ENCODE results near the gene GUCA2A. TPM values are rescaled to one million over a fixed set of nuclear protein-coding genes. Genes with fewer than 3 reads are reported as not detected.

Gene GUCA2A
- total and polyA plus RNA-seq, 2 donors (not counting 1 experiment from before 2014, with no cell fraction given), result not detected

GRCh38 chr1:42186152-42186551 is 21.6 kb upstream of the GUCA2A start:
- no peak overlapping the region for H2AFZ ChIP-seq (ENCODE audit: low read length)
- H3K79me2 ChIP-seq (ENCODE audit: control insufficient read depth, insufficient read depth, low read length), result no peaks in the 10 kb centered on the region
- no peak overlapping the region for H3K4me2 ChIP-seq (ENCODE audit: extremely low read depth, insufficient read depth, low read length)
- TF ChIP-seq EZH2 (IDR thresholded peaks at IDR 0.05; ENCODE audit: low read length, missing control alignments) (no peak), CTCF (conservative IDR thresholded peaks at IDR 0.05 in 1 of 2, IDR thresholded peaks at IDR 0.05 in 1 of 2; ENCODE audit: low read depth in 1 of 2, low read length in 2 of 2) (no peak)
- peak; percentile 43 to 81 for DNase-seq (ENCODE audit: low read depth in 2 of 2)
- no peaks in the 10 kb centered on the region for H3K36me3 ChIP-seq (ENCODE audit: control insufficient read depth, insufficient read depth, low read length)
- no peak overlapping the region for H3K4me3 ChIP-seq (replicated peaks in 1 of 4; ENCODE audit: control extremely low read depth in 1 of 4, insufficient read depth in 1 of 4, low read depth in 3 of 4, low read length in 4 of 4)
- no peak overlapping the region for H3K9ac ChIP-seq (ENCODE audit: insufficient read depth, low read length)
- no peaks in the 10 kb centered on the region for H3K27me3 ChIP-seq (ENCODE audit: control insufficient read depth, insufficient read depth, low read length)
- H3K4me1 ChIP-seq (ENCODE audit: control insufficient read depth, extremely low read depth, insufficient read depth, low read length), result no peaks in the 10 kb centered on the region
- H3K27ac ChIP-seq (ENCODE audit: insufficient read depth, low read length), result no peak overlapping the region
- H4K20me1 ChIP-seq (ENCODE audit: control insufficient read depth, extremely low read depth, insufficient read depth, low read length), result no peaks in the 10 kb centered on the region
- no peaks in the 10 kb centered on the region for H3K9me3 ChIP-seq (ENCODE audit: control insufficient read depth, insufficient read depth, low read depth, low read length)

DNA sequence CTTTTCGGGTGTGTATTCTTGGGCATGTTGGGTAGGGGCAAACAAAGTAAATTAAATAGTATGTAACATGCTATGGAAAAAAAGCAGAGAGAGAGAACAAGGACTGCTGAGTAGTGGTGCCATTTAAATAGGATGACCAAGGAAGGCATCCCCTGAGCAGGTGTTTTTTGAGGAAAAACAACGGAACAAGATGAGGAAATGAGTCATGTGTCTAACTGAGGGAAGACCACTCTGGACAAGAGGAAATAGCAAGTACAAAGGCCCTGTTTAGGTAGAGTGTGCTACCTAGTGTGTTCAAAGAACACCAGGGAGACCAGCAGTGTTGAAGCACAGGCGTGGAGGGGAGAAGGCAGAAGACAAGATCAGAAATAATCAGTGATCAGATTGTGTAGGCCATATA is 20.1 kb upstream of the GUCA2A start:
- Histone ChIP-seq H3K4me2 (ENCODE audit: extremely low read depth, insufficient read depth, low read length) (no peak overlapping the region), H3K4me3 (replicated peaks in 1 of 4; ENCODE audit: control extremely low read depth in 1 of 4, insufficient read depth in 1 of 4, low read depth in 3 of 4, low read length in 4 of 4) (no peak overlapping the region), H3K9me3 (ENCODE audit: control insufficient read depth, insufficient read depth, low read depth, low read length) (no peaks in the 10 kb centered on the region), H3K4me1 (ENCODE audit: control insufficient read depth, extremely low read depth, insufficient read depth, low read length) (peaks cover 2% of the 10 kb centered on the region), H3K36me3 (ENCODE audit: control insufficient read depth, insufficient read depth, low read length) (no peaks in the 10 kb centered on the region), H3K9ac (ENCODE audit: insufficient read depth, low read length) (no peak overlapping the region), H3K27ac (ENCODE audit: insufficient read depth, low read length) (no peak overlapping the region), H2AFZ (ENCODE audit: low read length) (no peak overlapping the region), H3K27me3 (ENCODE audit: control insufficient read depth, insufficient read depth, low read length) (no peaks in the 10 kb centered on the region), H4K20me1 (ENCODE audit: control insufficient read depth, extremely low read depth, insufficient read depth, low read length) (no peaks in the 10 kb centered on the region), H3K79me2 (ENCODE audit: control insufficient read depth, insufficient read depth, low read length) (no peaks in the 10 kb centered on the region)
- DNase-seq (ENCODE audit: low read depth in 2 of 2), result no peak
- TF ChIP-seq CTCF (conservative IDR thresholded peaks at IDR 0.05 in 1 of 2, IDR thresholded peaks at IDR 0.05 in 1 of 2; ENCODE audit: low read depth in 1 of 2, low read length in 2 of 2) (no peak), EZH2 (IDR thresholded peaks at IDR 0.05; ENCODE audit: low read length, missing control alignments) (no peak)

DNA sequence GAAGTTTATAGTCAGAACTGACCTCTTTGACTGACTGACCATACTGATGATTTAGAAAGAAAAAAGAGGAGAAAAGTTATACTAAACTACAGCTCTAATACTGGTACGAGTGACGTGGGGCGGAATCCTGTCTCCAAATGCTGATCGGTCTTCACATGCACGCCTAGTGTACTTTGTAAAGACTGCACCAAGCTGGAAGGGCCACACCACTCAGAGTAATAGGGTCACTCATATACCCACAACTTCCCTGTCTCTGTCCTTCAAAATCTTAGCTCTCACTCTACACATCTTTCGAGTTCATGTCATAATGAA is 19.4 kb upstream of the GUCA2A start:
- Histone ChIP-seq H4K20me1 (ENCODE audit: control insufficient read depth, extremely low read depth, insufficient read depth, low read length) (no peaks in the 10 kb centered on the region), H3K79me2 (ENCODE audit: control insufficient read depth, insufficient read depth, low read length) (no peaks in the 10 kb centered on the region), H3K4me2 (ENCODE audit: extremely low read depth, insufficient read depth, low read length) (no peak overlapping the region), H3K36me3 (ENCODE audit: control insufficient read depth, insufficient read depth, low read length) (no peaks in the 10 kb centered on the region), H3K4me1 (ENCODE audit: control insufficient read depth, extremely low read depth, insufficient read depth, low read length) (peaks cover 2% of the 10 kb centered on the region), H2AFZ (ENCODE audit: low read length) (no peak overlapping the region), H3K9me3 (ENCODE audit: control insufficient read depth, insufficient read depth, low read depth, low read length) (no peaks in the 10 kb centered on the region), H3K4me3 (replicated peaks in 1 of 4; ENCODE audit: control extremely low read depth in 1 of 4, insufficient read depth in 1 of 4, low read depth in 3 of 4, low read length in 4 of 4) (no peak overlapping the region), H3K27ac (ENCODE audit: insufficient read depth, low read length) (no peak overlapping the region), H3K9ac (ENCODE audit: insufficient read depth, low read length) (no peak overlapping the region), H3K27me3 (ENCODE audit: control insufficient read depth, insufficient read depth, low read length) (no peaks in the 10 kb centered on the region)
- no peak for DNase-seq (ENCODE audit: low read depth in 2 of 2)
- TF ChIP-seq EZH2 (IDR thresholded peaks at IDR 0.05; ENCODE audit: low read length, missing control alignments) (no peak), CTCF (conservative IDR thresholded peaks at IDR 0.05 in 1 of 2, IDR thresholded peaks at IDR 0.05 in 1 of 2; ENCODE audit: low read depth in 1 of 2, low read length in 2 of 2) (no peak)

Data from fibroblast of lung (primary cell).